H1 (cell line): ENCODE data around the gene PREX1.

ENCODE experiments used
- BRCA1 ChIP-seq: IDR thresholded peaks from 2 replicates; pipeline ENCODE4 v1.6.1; 2012; ENCODE audit warnings: low read depth, low read length, improper control_type of control experiment
- CEBPB ChIP-seq: IDR thresholded peaks from 2 replicates; pipeline ENCODE4 v1.6.1; 2012; ENCODE audit warnings: low read depth, low read length
- EP300 ChIP-seq, 2 experiments: IDR thresholded peaks; 1 replicate in 1 of 2; 2 replicates in 1 of 2; pipeline ENCODE4 v1.6.1; 2011 to 2012; ENCODE audit warnings: low read depth in 2 of 2, low read length in 2 of 2, mild to moderate bottlenecking in 2 of 2, borderline replicate concordance in 1 of 2, inconsistent platforms in 1 of 2, moderate library complexity in 1 of 2
- EZH2 ChIP-seq: fragments of 200-600 bp; sonication (generic); IDR thresholded peaks from 2 replicates; pipeline ENCODE4 v1.7.1; 2012; ENCODE audit warnings: low read depth, mild to moderate bottlenecking, moderate library complexity, low read length, inconsistent platforms; ENCODE audit not compliant: severe bottlenecking
- POLR2A ChIP-seq, 2 experiments: IDR thresholded peaks; 1 replicate in 1 of 2; 2 replicates in 1 of 2; pipeline ENCODE4 v1.6.1; 2011; ENCODE audit warnings: low read depth in 2 of 2, low read length in 2 of 2, mild to moderate bottlenecking in 2 of 2; ENCODE audit errors: control extremely low read depth in 1 of 2
- POLR2AphosphoS5 ChIP-seq: IDR thresholded peaks from 2 replicates; pipeline ENCODE4 v1.6.1; 2011; ENCODE audit warnings: low read depth, low read length
- RAD21 ChIP-seq, 2 experiments: IDR thresholded peaks in 1 of 2; conservative IDR thresholded peaks in 1 of 2; 2 replicates each; pipeline ENCODE4 v1.6.1; 2011; ENCODE audit warnings: low read depth in 2 of 2, low read length in 2 of 2, improper control_type of control experiment in 1 of 2, inconsistent platforms in 1 of 2, mild to moderate bottlenecking in 1 of 2, moderate library complexity in 1 of 2
- TAF1 ChIP-seq: IDR thresholded peaks from 2 replicates; pipeline ENCODE4 v1.6.1; 2011; ENCODE audit warnings: mild to moderate bottlenecking, low read depth, low read length
- TCF12 ChIP-seq: IDR thresholded peaks from 2 replicates; pipeline ENCODE4 v1.6.1; 2011; ENCODE audit warnings: low read depth, mild to moderate bottlenecking, low read length
- ZNF274 ChIP-seq: IDR thresholded peaks from 2 replicates; pipeline ENCODE4 v1.7.0; 2012; ENCODE audit warnings: low read length, borderline replicate concordance; ENCODE audit errors: extremely low read depth
- TF ChIP-seq, protein P1 (sequence below), 3 experiments: IDR thresholded peaks; 1 replicate in 2 of 3; 2 replicates in 1 of 3; pipeline versions ENCODE4 v1.5.1 to v1.6.1; 2011; ENCODE audit warnings: low read length in 3 of 3, mild to moderate bottlenecking in 3 of 3, inconsistent platforms in 2 of 3, low read depth in 1 of 3, moderate library complexity in 1 of 3; ENCODE audit not compliant: insufficient read depth in 1 of 3; ENCODE audit errors: control extremely low read depth in 1 of 3
- TF ChIP-seq, protein P2 (sequence below): IDR thresholded peaks from 2 replicates; pipeline ENCODE4 v1.6.1; 2011; ENCODE audit warnings: low read length, improper control_type of control experiment
- TF ChIP-seq, protein P3 (sequence below): IDR thresholded peaks from 2 replicates; pipeline ENCODE4 v1.6.1; 2011; ENCODE audit warnings: low read depth, mild to moderate bottlenecking, low read length; ENCODE audit not compliant: insufficient read depth

DNA sequence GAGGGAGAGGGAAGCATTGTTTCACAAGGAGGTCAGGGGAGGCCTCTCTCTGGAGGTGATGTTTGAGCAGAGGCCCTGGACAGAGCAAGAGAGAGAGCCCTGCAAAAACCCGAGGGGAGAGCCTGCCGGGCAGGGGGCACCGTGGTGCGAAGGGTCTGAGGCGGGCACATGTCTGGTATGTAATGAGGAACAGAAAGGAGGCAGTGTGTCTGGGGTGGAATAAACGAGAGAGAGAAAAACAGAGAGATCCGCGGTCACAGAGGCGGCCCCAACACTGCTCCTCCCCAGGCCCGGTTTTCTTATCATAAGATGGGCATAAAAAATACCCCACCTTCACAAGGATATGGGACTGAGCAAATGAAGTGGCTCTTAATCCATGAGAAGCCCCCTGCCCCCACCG, 119.2 kb downstream of the PREX1 start:
- TF ChIP-seq, protein P1, sequence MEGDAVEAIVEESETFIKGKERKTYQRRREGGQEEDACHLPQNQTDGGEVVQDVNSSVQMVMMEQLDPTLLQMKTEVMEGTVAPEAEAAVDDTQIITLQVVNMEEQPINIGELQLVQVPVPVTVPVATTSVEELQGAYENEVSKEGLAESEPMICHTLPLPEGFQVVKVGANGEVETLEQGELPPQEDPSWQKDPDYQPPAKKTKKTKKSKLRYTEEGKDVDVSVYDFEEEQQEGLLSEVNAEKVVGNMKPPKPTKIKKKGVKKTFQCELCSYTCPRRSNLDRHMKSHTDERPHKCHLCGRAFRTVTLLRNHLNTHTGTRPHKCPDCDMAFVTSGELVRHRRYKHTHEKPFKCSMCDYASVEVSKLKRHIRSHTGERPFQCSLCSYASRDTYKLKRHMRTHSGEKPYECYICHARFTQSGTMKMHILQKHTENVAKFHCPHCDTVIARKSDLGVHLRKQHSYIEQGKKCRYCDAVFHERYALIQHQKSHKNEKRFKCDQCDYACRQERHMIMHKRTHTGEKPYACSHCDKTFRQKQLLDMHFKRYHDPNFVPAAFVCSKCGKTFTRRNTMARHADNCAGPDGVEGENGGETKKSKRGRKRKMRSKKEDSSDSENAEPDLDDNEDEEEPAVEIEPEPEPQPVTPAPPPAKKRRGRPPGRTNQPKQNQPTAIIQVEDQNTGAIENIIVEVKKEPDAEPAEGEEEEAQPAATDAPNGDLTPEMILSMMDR (IDR thresholded peaks at IDR 0.05; ENCODE audit: control extremely low read depth in 1 of 3, insufficient read depth in 1 of 3, low read depth in 1 of 3, low read length in 3 of 3) = no peak
- TF ChIP-seq POLR2A (IDR thresholded peaks at IDR 0.05; ENCODE audit: control extremely low read depth in 1 of 2, low read depth in 2 of 2, low read length in 2 of 2) = no peak
- TF ChIP-seq, protein P2, sequence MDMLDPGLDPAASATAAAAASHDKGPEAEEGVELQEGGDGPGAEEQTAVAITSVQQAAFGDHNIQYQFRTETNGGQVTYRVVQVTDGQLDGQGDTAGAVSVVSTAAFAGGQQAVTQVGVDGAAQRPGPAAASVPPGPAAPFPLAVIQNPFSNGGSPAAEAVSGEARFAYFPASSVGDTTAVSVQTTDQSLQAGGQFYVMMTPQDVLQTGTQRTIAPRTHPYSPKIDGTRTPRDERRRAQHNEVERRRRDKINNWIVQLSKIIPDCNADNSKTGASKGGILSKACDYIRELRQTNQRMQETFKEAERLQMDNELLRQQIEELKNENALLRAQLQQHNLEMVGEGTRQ = no peak
- TF ChIP-seq RAD21 (IDR thresholded peaks at IDR 0.05 in 1 of 2, conservative IDR thresholded peaks at IDR 0.05 in 1 of 2; ENCODE audit: low read depth in 2 of 2, low read length in 2 of 2) = no peak
- TF ChIP-seq, protein P3, sequence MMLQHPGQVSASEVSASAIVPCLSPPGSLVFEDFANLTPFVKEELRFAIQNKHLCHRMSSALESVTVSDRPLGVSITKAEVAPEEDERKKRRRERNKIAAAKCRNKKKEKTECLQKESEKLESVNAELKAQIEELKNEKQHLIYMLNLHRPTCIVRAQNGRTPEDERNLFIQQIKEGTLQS = no peak
- no peak for TF ChIP-seq POLR2AphosphoS5
- TF ChIP-seq EZH2 = no peak
- TF ChIP-seq CEBPB = no peak
- no peak for TF ChIP-seq BRCA1
- TF ChIP-seq EP300 (IDR thresholded peaks at IDR 0.05; ENCODE audit: borderline replicate concordance in 1 of 2, low read depth in 2 of 2, low read length in 2 of 2) = no peak
- no peak for TF ChIP-seq ZNF274
- TF ChIP-seq TCF12 = no peak
- TF ChIP-seq TAF1 = no peak
